ENCODE results near the gene TTLL5. TPM values are rescaled to one million over a fixed set of nuclear protein-coding genes. Genes with fewer than 3 reads are reported as not detected.
A peak's percentile ranks its signal among the peaks of the same experiment; 100 is the strongest.

The TTLL5 gene
- total and polyA plus RNA-seq, 2 donors (not counting 1 experiment from before 2014, with no cell fraction given) = 16.1 to 23.8 TPM

- H4K20me1 ChIP-seq (ENCODE audit: control insufficient read depth, extremely low read depth, insufficient read depth, low read length) = no peaks in the 10 kb centered on the region
- H3K79me2 ChIP-seq (ENCODE audit: control insufficient read depth, insufficient read depth, low read length) = no peaks in the 10 kb centered on the region
- TF ChIP-seq EZH2 (IDR thresholded peaks at IDR 0.05; ENCODE audit: low read length, missing control alignments) (no peak), CTCF (conservative IDR thresholded peaks at IDR 0.05 in 1 of 2, IDR thresholded peaks at IDR 0.05 in 1 of 2; ENCODE audit: low read depth in 1 of 2, low read length in 2 of 2) (no peak)
- no peak overlapping the region for H3K27ac ChIP-seq (ENCODE audit: insufficient read depth, low read length)
- no peak overlapping the region for H3K4me2 ChIP-seq (ENCODE audit: extremely low read depth, insufficient read depth, low read length)
- no peak overlapping the region for H3K4me3 ChIP-seq (replicated peaks in 1 of 4; ENCODE audit: control extremely low read depth in 1 of 4, insufficient read depth in 1 of 4, low read depth in 3 of 4, low read length in 4 of 4)
- H3K4me1 ChIP-seq (ENCODE audit: control insufficient read depth, extremely low read depth, insufficient read depth, low read length) = peaks cover 11% of the 10 kb centered on the region
- DNase-seq (ENCODE audit: low read depth in 2 of 2) = peak; percentile 41 to 73
- no peak overlapping the region for H3K9ac ChIP-seq (ENCODE audit: insufficient read depth, low read length)
- no peak overlapping the region for H2AFZ ChIP-seq (ENCODE audit: low read length)
- H3K36me3 ChIP-seq (ENCODE audit: control insufficient read depth, insufficient read depth, low read length) = no peaks in the 10 kb centered on the region
- H3K27me3 ChIP-seq (ENCODE audit: control insufficient read depth, insufficient read depth, low read length) = no peaks in the 10 kb centered on the region
- no peaks in the 10 kb centered on the region for H3K9me3 ChIP-seq (ENCODE audit: control insufficient read depth, insufficient read depth, low read depth, low read length)
Observed at GRCh38 chr14:75825147-75825592, 164.1 kb downstream of the TTLL5 start.

GRCh38 chr14:75826599-75826998, 165.6 kb downstream of the TTLL5 start:
- Histone ChIP-seq H3K27me3 (ENCODE audit: control insufficient read depth, insufficient read depth, low read length) (no peaks in the 10 kb centered on the region), H3K79me2 (ENCODE audit: control insufficient read depth, insufficient read depth, low read length) (no peaks in the 10 kb centered on the region), H3K27ac (ENCODE audit: insufficient read depth, low read length) (no peak overlapping the region), H3K9me3 (ENCODE audit: control insufficient read depth, insufficient read depth, low read depth, low read length) (no peaks in the 10 kb centered on the region), H3K4me2 (ENCODE audit: extremely low read depth, insufficient read depth, low read length) (no peak overlapping the region), H3K4me3 (replicated peaks in 1 of 4; ENCODE audit: control extremely low read depth in 1 of 4, insufficient read depth in 1 of 4, low read depth in 3 of 4, low read length in 4 of 4) (no peak overlapping the region), H4K20me1 (ENCODE audit: control insufficient read depth, extremely low read depth, insufficient read depth, low read length) (no peaks in the 10 kb centered on the region), H3K36me3 (ENCODE audit: control insufficient read depth, insufficient read depth, low read length) (no peaks in the 10 kb centered on the region), H2AFZ (ENCODE audit: low read length) (no peak overlapping the region), H3K4me1 (ENCODE audit: control insufficient read depth, extremely low read depth, insufficient read depth, low read length) (peaks cover 9% of the 10 kb centered on the region), H3K9ac (ENCODE audit: insufficient read depth, low read length) (no peak overlapping the region)
- TF ChIP-seq CTCF (conservative IDR thresholded peaks at IDR 0.05 in 1 of 2, IDR thresholded peaks at IDR 0.05 in 1 of 2; ENCODE audit: low read depth in 1 of 2, low read length in 2 of 2) (no peak), EZH2 (IDR thresholded peaks at IDR 0.05; ENCODE audit: low read length, missing control alignments) (no peak)
- peak in 1 of 2 donors; percentile 38 for DNase-seq (ENCODE audit: low read depth in 2 of 2)

- H3K4me1 ChIP-seq (ENCODE audit: control insufficient read depth, extremely low read depth, insufficient read depth, low read length) = peaks cover 8% of the 10 kb centered on the region
- no peak overlapping the region for H3K4me3 ChIP-seq (replicated peaks in 1 of 4; ENCODE audit: control extremely low read depth in 1 of 4, insufficient read depth in 1 of 4, low read depth in 3 of 4, low read length in 4 of 4)
- no peaks in the 10 kb centered on the region for H4K20me1 ChIP-seq (ENCODE audit: control insufficient read depth, extremely low read depth, insufficient read depth, low read length)
- TF ChIP-seq CTCF (conservative IDR thresholded peaks at IDR 0.05 in 1 of 2, IDR thresholded peaks at IDR 0.05 in 1 of 2; ENCODE audit: low read depth in 1 of 2, low read length in 2 of 2) (no peak), EZH2 (IDR thresholded peaks at IDR 0.05; ENCODE audit: low read length, missing control alignments) (no peak)
- H3K79me2 ChIP-seq (ENCODE audit: control insufficient read depth, insufficient read depth, low read length) = no peaks in the 10 kb centered on the region
- DNase-seq (ENCODE audit: low read depth in 2 of 2) = no peak
- H3K27me3 ChIP-seq (ENCODE audit: control insufficient read depth, insufficient read depth, low read length) = no peaks in the 10 kb centered on the region
- H3K4me2 ChIP-seq (ENCODE audit: extremely low read depth, insufficient read depth, low read length) = no peak overlapping the region
- no peaks in the 10 kb centered on the region for H3K36me3 ChIP-seq (ENCODE audit: control insufficient read depth, insufficient read depth, low read length)
- no peak overlapping the region for H2AFZ ChIP-seq (ENCODE audit: low read length)
- no peaks in the 10 kb centered on the region for H3K9me3 ChIP-seq (ENCODE audit: control insufficient read depth, insufficient read depth, low read depth, low read length)
- no peak overlapping the region for H3K9ac ChIP-seq (ENCODE audit: insufficient read depth, low read length)
- no peak overlapping the region for H3K27ac ChIP-seq (ENCODE audit: insufficient read depth, low read length)
Observed at GRCh38 chr14:75827331-75827730, 166.3 kb downstream of the TTLL5 start.
